HEK293T (cell line): ENCODE data around the gene ZNF148.

ENCODE experiments used
- BHLHE40 ChIP-seq: fragments of 450-650 bp; IDR thresholded peaks from 2 replicates; pipeline ENCODE4 v1.6.1; 2016; ENCODE audit warnings: mild to moderate bottlenecking, moderate library complexity, borderline replicate concordance
- FOXK2 ChIP-seq: fragments of 450-650 bp; IDR thresholded peaks from 2 replicates; pipeline ENCODE4 v1.6.1; 2016; ENCODE audit warnings: mild to moderate bottlenecking
- FOXM1 ChIP-seq: fragments of 450-650 bp; IDR thresholded peaks from 2 replicates; pipeline ENCODE4 v1.6.1; 2017; ENCODE audit warnings: mild to moderate bottlenecking, borderline replicate concordance

GRCh38 chr3:125319765-125320164 is 55.4 kb downstream of the ZNF148 start:
- no peak for TF ChIP-seq BHLHE40
- no peak for TF ChIP-seq FOXK2
- TF ChIP-seq FOXM1 = no peak
